ENCODE measurements around the gene EFL1. TPM values are rescaled to one million over a fixed set of nuclear protein-coding genes. Genes with fewer than 3 reads are reported as not detected.

Gene EFL1
- total and polyA plus RNA-seq, 2 of the 8 experiments (the other 6 are each of a cell fraction or from before 2014, with no cell fraction given): 10.8 to 31.5 TPM

DNA sequence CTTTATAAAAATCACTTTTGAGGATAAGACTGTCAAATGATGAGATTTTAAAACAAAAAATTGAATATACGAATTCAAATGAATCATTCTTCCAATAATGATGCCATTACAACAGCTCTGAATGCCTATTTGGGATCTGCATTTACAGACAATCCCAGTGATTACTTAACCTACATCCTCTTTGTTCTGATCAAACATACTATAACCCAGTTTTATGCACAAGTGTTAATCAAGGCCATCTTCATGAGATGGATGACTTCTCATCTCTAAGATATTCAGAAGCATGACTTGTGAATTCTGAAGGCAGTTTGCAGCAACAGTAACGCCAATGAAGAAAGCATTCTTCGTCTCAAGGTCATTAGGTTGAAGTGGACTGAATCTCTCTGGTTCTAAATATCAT is 126.4 kb downstream of the EFL1 start:
- Histone ChIP-seq H3K14ac (ENCODE audit: insufficient read length) (no peak overlapping the region), H3K27me3 (replicated peaks in 1 of 4; ENCODE audit: control insufficient read depth in 3 of 4, extremely low read depth in 1 of 4, insufficient read depth in 3 of 4, low read length in 3 of 4) (no peaks in the 10 kb centered on the region), H2BK15ac (ENCODE audit: low read length) (no peak overlapping the region), H3K9me3 (ENCODE audit: insufficient read depth in 2 of 2, low read depth in 1 of 2, low read length in 1 of 2) (no peaks in the 10 kb centered on the region), H2BK5ac (ENCODE audit: low read depth, low read length) (no peak overlapping the region), H4K8ac (ENCODE audit: extremely low read depth, insufficient read depth, low read length) (no peak overlapping the region), H3K23me2 (ENCODE audit: low read depth, low read length) (no peaks in the 10 kb centered on the region), H2BK12ac (ENCODE audit: low read depth, low read length) (no peak overlapping the region), H2BK120ac (replicated peaks; ENCODE audit: low read depth, low read length) (no peak overlapping the region), H3K79me2 (ENCODE audit: control insufficient read depth in 1 of 2, insufficient read depth in 2 of 2, low read length in 2 of 2) (no peaks in the 10 kb centered on the region), H3K4me3 (ENCODE audit: extremely low read depth in 1 of 4, insufficient read depth in 2 of 4, low read depth in 3 of 4, low read length in 4 of 4) (no peak overlapping the region), H3K36me3 (ENCODE audit: control insufficient read depth in 2 of 4, insufficient read depth in 4 of 4, low read length in 3 of 4) (peaks cover 0 to 13% (median 11%) of the 10 kb centered on the region in 4 experiments; a peak in 5 of 8 replicates), H2BK20ac (ENCODE audit: low read length) (no peak overlapping the region), H3K4me1 (replicated peaks in 1 of 4; ENCODE audit: control insufficient read depth in 3 of 4, insufficient read depth in 4 of 4, low read length in 3 of 4) (no peaks in the 10 kb centered on the region), H3K4me2 (ENCODE audit: insufficient read depth in 1 of 2, low read depth in 2 of 2, low read length in 2 of 2) (no peak overlapping the region), H3K56ac (replicated peaks; ENCODE audit: insufficient read length, low read depth, low read length) (no peak overlapping the region), H3K23ac (ENCODE audit: insufficient read length) (no peak overlapping the region), H3K79me1 (ENCODE audit: low read depth, low read length) (no peaks in the 10 kb centered on the region), H2AK5ac (ENCODE audit: low read depth, low read length) (no peak overlapping the region), H3K18ac (ENCODE audit: extremely low read depth, low read length) (no peak overlapping the region), H3K9ac (replicated peaks in 1 of 4; ENCODE audit: extremely low read depth in 1 of 4, low read depth in 3 of 4, low read length in 3 of 4) (no peak overlapping the region), H3K4ac (replicated peaks; ENCODE audit: insufficient read length, low read depth, low read length) (no peak overlapping the region), H4K5ac (ENCODE audit: insufficient read length, low read depth, low read length) (no peak overlapping the region), H4K20me1 (replicated peaks in 1 of 2; ENCODE audit: control insufficient read depth in 1 of 2, insufficient read depth in 2 of 2, low read length in 2 of 2) (no peaks in the 10 kb centered on the region), H2AFZ (ENCODE audit: low read length) (no peak overlapping the region), H3K27ac (ENCODE audit: low read depth, low read length) (no peak overlapping the region), H4K91ac (replicated peaks; ENCODE audit: insufficient read length, low read length) (no peak overlapping the region)
- no peak for TF ChIP-seq TCF12 (IDR thresholded peaks at IDR 0.05; ENCODE audit: low read depth, low read length)
- no peak for TF ChIP-seq BCL11A (IDR thresholded peaks at IDR 0.05; ENCODE audit: low read depth in 2 of 2, low read length in 2 of 2)
- no peak for TF ChIP-seq KDM4A (IDR thresholded peaks at IDR 0.05; ENCODE audit: low read depth, low read length, severe bottlenecking)
- no peak for TF ChIP-seq CTBP2 (IDR thresholded peaks at IDR 0.05; ENCODE audit: borderline replicate concordance, insufficient read depth, insufficient read length, low read length)
- no peak for TF ChIP-seq SIN3A (conservative IDR thresholded peaks at IDR 0.05 in 1 of 2, IDR thresholded peaks at IDR 0.05 in 1 of 2; ENCODE audit: low read depth in 1 of 2, low read length in 2 of 2)
- TF ChIP-seq CHD2 (IDR thresholded peaks at IDR 0.05; ENCODE audit: low read length): no peak
- TF ChIP-seq SP4 (IDR thresholded peaks at IDR 0.05; ENCODE audit: low read length): no peak
- no peak for TF ChIP-seq CEBPB (IDR thresholded peaks at IDR 0.05; ENCODE audit: low read depth, low read length)
- no peak for TF ChIP-seq CHD1 (IDR thresholded peaks at IDR 0.05; ENCODE audit: low read depth, low read length)
- no peak for TF ChIP-seq RXRA (IDR thresholded peaks at IDR 0.05; ENCODE audit: insufficient read depth, low read depth, low read length)
- no peak for TF ChIP-seq JUND (IDR thresholded peaks at IDR 0.05; ENCODE audit: low read length)
- TF ChIP-seq BACH1 (IDR thresholded peaks at IDR 0.05; ENCODE audit: low read length): no peak
- 84% methylated on average over 3 of the region's 3 CpGs; no CpG with 5 or more reads in 1 of the 2 experiments for WGBS, 2 experiments (ENCODE audit: extremely low coverage in 1 of 2, insufficient coverage in 1 of 2, insufficient read length in 1 of 2, insufficient replicate concordance in 2 of 2, low coverage in 1 of 2, low lambda C conversion rate in 2 of 2, missing lambda C conversion rate in 1 of 2)
- ChIA-PET CTCF (ENCODE audit: partially characterized antibody) (interaction anchor here (0.6 to 4.0 kb wide), 11 partner anchors 9 to 726 kb away, joined by 3 to 12 read pairs (median 5); no protein-coding TSS in a partner anchor), POLR2A (ENCODE audit: partially characterized antibody) (interaction anchor here (0.6 kb wide), 1 partner anchor 149 kb away, joined by 3 read pairs; no protein-coding TSS in a partner anchor)
- DNase-seq (ENCODE audit: low read depth in 1 of 2, low spot score in 2 of 2) (no peak), FAIRE-seq (no peak)
